HepG2 (cell line): ENCODE measurements around the gene SFTA2. TPM values are rescaled to one million over a fixed set of nuclear protein-coding genes. Genes with fewer than 3 reads are reported as not detected.

Experiments
- HDAC6 ChIP-seq: fragments of 200-600 bp; sonication (generic); IDR thresholded peaks from 2 replicates; pipeline ENCODE4 v1.7.0; 2017; ENCODE audit warnings: mild to moderate bottlenecking, antibody characterized with exemption, low read length, low read depth
- HNRNPL ChIP-seq: fragments of 200-400 bp; formaldehyde crosslinking; IDR thresholded peaks from 2 replicates; pipeline ENCODE4 v1.6.1; 2017; ENCODE audit warnings: mild to moderate bottlenecking, low read depth, low read length
- MTF2 ChIP-seq: sonication (generic); formaldehyde crosslinking; IDR thresholded peaks from 2 replicates; pipeline ENCODE4 v1.5.0; 2020; ENCODE audit warnings: missing genetic modification reagents, borderline replicate concordance
- PHF20 ChIP-seq: sonication (generic); formaldehyde crosslinking; IDR thresholded peaks from 2 replicates; pipeline ENCODE4 v1.5.0; 2020; ENCODE audit warnings: mild to moderate bottlenecking, missing genetic modification reagents
- SALL1 ChIP-seq: sonication (generic); formaldehyde crosslinking; IDR thresholded peaks from 2 replicates; pipeline ENCODE4 v1.8.0; 2022; ENCODE audit warnings: mild to moderate bottlenecking, missing genetic modification reagents
- ZNF543 ChIP-seq: sonication (generic); formaldehyde crosslinking; IDR thresholded peaks from 2 replicates; pipeline ENCODE4 v1.4.0; 2020; ENCODE audit warnings: mild to moderate bottlenecking, missing genetic modification reagents
- polyA plus RNA-seq, 8 experiments: library from polyadenylated mRNA; depleted of rRNA in 3 of 8; stranded (reverse) in 7 of 8; unstranded in 1 of 8; fragments of >200 nt; fragmentation: Illumina TruSeq in 4 of 8; extraction: Trizol in 4 of 8; gene quantifications; 2 replicates each; pipeline versions ENCODE4 v1.2.1 to v1.2.3, GENCODE V29; 2011 to 2016; ENCODE audit warnings: low read depth in 4 of 8, missing spikeins in 1 of 8, mixed read lengths in 1 of 8; ENCODE audit not compliant: insufficient read depth in 1 of 8
- total RNA-seq, 5 experiments: library from RNA; depleted of rRNA; stranded (reverse); fragments of >200 nt; fragmentation: Illumina TruSeq; extraction: Trizol; gene quantifications; 2 replicates each; pipeline ENCODE4 v1.2.3, GENCODE V29; 2016; ENCODE audit warnings: low read depth in 1 of 5
- TF ChIP-seq, protein P1 (sequence below): sonication (generic); formaldehyde crosslinking; IDR thresholded peaks from 2 replicates; pipeline ENCODE4 v1.8.0; 2022; ENCODE audit warnings: mild to moderate bottlenecking, missing genetic modification reagents; ENCODE audit not compliant: insufficient replicate concordance
- TF ChIP-seq, protein P2 (sequence below): sonication (generic); formaldehyde crosslinking; IDR thresholded peaks from 2 replicates; pipeline ENCODE4 v1.5.1; 2020; ENCODE audit warnings: mild to moderate bottlenecking, moderate library complexity, missing genetic modification reagents
- TF ChIP-seq, protein P3 (sequence below): sonication (generic); formaldehyde crosslinking; IDR thresholded peaks from 2 replicates; pipeline ENCODE4 v1.5.0; 2020; ENCODE audit warnings: missing genetic modification reagents
- TF ChIP-seq, protein P4 (sequence below): sonication (generic); formaldehyde crosslinking; IDR thresholded peaks from 2 replicates; pipeline ENCODE4 v1.5.1; 2020; ENCODE audit warnings: missing genetic modification reagents, mild to moderate bottlenecking, borderline replicate concordance
- TF ChIP-seq, protein P5 (sequence below): sonication (generic); formaldehyde crosslinking; IDR thresholded peaks from 2 replicates; pipeline ENCODE4 v1.4.0; 2020; ENCODE audit warnings: missing genetic modification reagents

SFTA2 gene
- total and polyA plus RNA-seq, 2 of the 13 experiments (the other 11 are each of a cell fraction or from before 2014, with no cell fraction given), result not detected

DNA sequence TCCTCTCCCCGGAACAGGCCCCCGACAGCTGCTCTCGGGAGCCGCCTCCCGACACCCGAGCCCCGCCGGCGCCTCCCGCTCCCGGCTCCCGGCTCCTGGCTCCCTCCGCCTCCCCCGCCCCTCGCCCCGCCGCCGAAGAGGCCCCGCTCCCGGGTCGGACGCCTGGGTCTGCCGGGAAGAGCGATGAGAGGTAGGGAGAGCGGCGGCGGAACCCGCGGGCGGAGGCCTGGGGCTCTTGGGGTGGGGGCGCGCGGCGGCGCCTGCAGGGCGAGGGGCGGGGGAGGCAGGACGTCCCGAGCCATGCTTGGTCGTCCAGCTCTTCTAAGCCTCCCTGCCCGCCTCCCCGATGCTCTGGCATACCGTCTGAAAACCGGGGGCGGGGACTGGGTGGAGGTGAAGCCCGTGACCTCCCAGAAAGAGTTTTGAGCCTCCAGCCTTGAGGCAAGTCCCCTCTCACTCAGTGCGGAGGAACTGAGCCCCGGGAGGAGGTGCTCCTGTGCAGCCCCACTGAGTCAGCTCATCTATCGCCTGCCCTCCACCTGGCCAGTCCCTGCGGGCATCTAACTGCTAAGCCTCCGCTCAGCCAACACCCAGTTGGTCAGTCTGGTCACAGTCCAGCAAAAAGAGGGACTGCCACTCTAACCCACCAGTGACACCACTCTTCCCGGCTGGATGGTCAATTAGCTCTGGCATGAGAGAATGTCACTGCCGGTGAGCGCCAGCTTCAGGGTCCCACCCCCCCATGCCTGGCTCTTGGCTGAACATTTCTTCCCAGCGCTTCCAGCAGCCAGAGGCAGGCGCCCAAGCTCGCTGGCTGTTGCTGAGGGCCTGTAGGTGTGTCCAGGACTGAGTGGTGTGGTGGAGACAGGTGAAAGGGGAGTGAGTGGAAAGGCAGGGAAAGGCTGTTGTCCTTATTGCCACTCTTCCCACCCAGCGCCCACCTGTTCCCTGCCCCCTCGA, 47.2 kb downstream of the SFTA2 start (continued):
- TF ChIP-seq, protein P1, sequence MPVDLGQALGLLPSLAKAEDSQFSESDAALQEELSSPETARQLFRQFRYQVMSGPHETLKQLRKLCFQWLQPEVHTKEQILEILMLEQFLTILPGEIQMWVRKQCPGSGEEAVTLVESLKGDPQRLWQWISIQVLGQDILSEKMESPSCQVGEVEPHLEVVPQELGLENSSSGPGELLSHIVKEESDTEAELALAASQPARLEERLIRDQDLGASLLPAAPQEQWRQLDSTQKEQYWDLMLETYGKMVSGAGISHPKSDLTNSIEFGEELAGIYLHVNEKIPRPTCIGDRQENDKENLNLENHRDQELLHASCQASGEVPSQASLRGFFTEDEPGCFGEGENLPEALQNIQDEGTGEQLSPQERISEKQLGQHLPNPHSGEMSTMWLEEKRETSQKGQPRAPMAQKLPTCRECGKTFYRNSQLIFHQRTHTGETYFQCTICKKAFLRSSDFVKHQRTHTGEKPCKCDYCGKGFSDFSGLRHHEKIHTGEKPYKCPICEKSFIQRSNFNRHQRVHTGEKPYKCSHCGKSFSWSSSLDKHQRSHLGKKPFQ (CRISPR knock-in tag), result peak; percentile 68
- TF ChIP-seq, protein P2, sequence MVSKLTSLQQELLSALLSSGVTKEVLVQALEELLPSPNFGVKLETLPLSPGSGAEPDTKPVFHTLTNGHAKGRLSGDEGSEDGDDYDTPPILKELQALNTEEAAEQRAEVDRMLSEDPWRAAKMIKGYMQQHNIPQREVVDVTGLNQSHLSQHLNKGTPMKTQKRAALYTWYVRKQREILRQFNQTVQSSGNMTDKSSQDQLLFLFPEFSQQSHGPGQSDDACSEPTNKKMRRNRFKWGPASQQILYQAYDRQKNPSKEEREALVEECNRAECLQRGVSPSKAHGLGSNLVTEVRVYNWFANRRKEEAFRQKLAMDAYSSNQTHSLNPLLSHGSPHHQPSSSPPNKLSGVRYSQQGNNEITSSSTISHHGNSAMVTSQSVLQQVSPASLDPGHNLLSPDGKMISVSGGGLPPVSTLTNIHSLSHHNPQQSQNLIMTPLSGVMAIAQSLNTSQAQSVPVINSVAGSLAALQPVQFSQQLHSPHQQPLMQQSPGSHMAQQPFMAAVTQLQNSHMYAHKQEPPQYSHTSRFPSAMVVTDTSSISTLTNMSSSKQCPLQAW (CRISPR knock-in tag), result peak; percentile 57
- peak; percentile 25; the same call in 1 of the 2 replicates for TF ChIP-seq MTF2
- TF ChIP-seq HNRNPL, result 0 out of 2 replicates have a peak, but pooled peaks have one; percentile 60
- TF ChIP-seq, protein P3, sequence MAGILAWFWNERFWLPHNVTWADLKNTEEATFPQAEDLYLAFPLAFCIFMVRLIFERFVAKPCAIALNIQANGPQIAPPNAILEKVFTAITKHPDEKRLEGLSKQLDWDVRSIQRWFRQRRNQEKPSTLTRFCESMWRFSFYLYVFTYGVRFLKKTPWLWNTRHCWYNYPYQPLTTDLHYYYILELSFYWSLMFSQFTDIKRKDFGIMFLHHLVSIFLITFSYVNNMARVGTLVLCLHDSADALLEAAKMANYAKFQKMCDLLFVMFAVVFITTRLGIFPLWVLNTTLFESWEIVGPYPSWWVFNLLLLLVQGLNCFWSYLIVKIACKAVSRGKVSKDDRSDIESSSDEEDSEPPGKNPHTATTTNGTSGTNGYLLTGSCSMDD (CRISPR knock-in tag), result no peak
- TF ChIP-seq PHF20 (CRISPR knock-in tag), result 0 out of 2 replicates have a peak, but pooled peaks have one; percentile 13
- TF ChIP-seq, protein P4, sequence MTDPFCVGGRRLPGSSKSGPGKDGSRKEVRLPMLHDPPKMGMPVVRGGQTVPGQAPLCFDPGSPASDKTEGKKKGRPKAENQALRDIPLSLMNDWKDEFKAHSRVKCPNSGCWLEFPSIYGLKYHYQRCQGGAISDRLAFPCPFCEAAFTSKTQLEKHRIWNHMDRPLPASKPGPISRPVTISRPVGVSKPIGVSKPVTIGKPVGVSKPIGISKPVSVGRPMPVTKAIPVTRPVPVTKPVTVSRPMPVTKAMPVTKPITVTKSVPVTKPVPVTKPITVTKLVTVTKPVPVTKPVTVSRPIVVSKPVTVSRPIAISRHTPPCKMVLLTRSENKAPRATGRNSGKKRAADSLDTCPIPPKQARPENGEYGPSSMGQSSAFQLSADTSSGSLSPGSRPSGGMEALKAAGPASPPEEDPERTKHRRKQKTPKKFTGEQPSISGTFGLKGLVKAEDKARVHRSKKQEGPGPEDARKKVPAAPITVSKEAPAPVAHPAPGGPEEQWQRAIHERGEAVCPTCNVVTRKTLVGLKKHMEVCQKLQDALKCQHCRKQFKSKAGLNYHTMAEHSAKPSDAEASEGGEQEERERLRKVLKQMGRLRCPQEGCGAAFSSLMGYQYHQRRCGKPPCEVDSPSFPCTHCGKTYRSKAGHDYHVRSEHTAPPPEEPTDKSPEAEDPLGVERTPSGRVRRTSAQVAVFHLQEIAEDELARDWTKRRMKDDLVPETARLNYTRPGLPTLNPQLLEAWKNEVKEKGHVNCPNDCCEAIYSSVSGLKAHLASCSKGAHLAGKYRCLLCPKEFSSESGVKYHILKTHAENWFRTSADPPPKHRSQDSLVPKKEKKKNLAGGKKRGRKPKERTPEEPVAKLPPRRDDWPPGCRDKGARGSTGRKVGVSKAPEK, result 0 out of 2 replicates have a peak, but pooled peaks have one; percentile 2
- TF ChIP-seq, protein P5, sequence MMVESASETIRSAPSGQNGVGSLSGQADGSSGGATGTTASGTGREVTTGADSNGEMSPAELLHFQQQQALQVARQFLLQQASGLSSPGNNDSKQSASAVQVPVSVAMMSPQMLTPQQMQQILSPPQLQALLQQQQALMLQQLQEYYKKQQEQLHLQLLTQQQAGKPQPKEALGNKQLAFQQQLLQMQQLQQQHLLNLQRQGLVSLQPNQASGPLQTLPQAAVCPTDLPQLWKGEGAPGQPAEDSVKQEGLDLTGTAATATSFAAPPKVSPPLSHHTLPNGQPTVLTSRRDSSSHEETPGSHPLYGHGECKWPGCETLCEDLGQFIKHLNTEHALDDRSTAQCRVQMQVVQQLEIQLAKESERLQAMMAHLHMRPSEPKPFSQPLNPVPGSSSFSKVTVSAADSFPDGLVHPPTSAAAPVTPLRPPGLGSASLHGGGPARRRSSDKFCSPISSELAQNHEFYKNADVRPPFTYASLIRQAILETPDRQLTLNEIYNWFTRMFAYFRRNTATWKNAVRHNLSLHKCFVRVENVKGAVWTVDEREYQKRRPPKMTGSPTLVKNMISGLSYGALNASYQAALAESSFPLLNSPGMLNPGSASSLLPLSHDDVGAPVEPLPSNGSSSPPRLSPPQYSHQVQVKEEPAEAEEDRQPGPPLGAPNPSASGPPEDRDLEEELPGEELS (CRISPR knock-in tag), result no peak
- 0 out of 2 replicates have a peak, but pooled peaks have one; percentile 32 for TF ChIP-seq ZNF543
- peak; percentile 2; the same call in 1 of the 2 replicates for TF ChIP-seq SALL1 (CRISPR knock-in tag)
- no peak for TF ChIP-seq HDAC6
